ENCODE results near the gene BRDT. TPM values are rescaled to one million over a fixed set of nuclear protein-coding genes. Genes with fewer than 3 reads are reported as not detected.

BRDT gene
- total and polyA plus RNA-seq, 2 of the 13 experiments (the other 11 are each of a cell fraction or from before 2014, with no cell fraction given): not detected

DNA sequence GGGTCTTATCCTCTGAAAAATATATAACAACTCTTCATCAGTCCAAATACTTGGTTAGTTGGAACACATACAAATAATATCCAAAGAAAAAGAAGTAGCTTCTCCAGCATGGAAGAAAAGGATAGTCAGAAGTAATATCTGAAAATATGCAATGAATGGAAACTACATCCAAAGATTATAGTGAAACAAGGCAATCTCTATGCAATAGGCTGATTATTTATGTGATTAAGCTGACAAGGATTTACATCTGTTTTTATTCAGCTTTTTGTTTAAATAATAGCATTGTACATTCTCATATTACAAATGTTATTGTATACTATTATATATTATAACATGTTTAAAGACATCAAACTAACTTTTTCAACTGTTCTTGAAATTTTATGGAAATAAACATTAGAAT is 48.0 kb upstream of the BRDT start:
- Histone ChIP-seq H3K27me3 (ENCODE audit: control insufficient read depth in 1 of 2, insufficient read depth in 2 of 2, low read length in 2 of 2) (no peaks in the 10 kb centered on the region), H3K9ac (ENCODE audit: insufficient read depth, low read depth, low read length) (no peak overlapping the region), H3K9me3 (ENCODE audit: low read length) (no peaks in the 10 kb centered on the region), H3K4me3 (replicated peaks in 1 of 3; ENCODE audit: insufficient read depth in 1 of 3, low read depth in 2 of 3, low read length in 3 of 3) (no peak overlapping the region), H3K79me2 (ENCODE audit: insufficient read depth, low read length) (no peaks in the 10 kb centered on the region), H2AFZ (ENCODE audit: low read length) (no peak overlapping the region), H3K36me3 (replicated peaks in 1 of 2; ENCODE audit: control insufficient read depth in 1 of 2, insufficient read depth in 2 of 2, low read length in 2 of 2) (no peaks in the 10 kb centered on the region), H3K27ac (ENCODE audit: extremely low read length, insufficient read depth, low read length) (no peak overlapping the region), H3K4me2 (ENCODE audit: low read depth, low read length) (no peak overlapping the region), H3K4me1 (ENCODE audit: insufficient read depth, low read length) (peaks cover 3% of the 10 kb centered on the region; the same call in 1 of the 2 replicates), H4K20me1 (ENCODE audit: insufficient read depth, low read length) (no peaks in the 10 kb centered on the region)
- DNase-seq (ENCODE audit: low spot score) (no peak), ATAC-seq (no peak), FAIRE-seq (no peak)
- POLR2A ChIA-PET: no interaction called here
- TF ChIP-seq MIXL1 (CRISPR knock-in tag; IDR thresholded peaks at IDR 0.05): no peak
- no peak for TF ChIP-seq ATM (IDR thresholded peaks at IDR 0.05; ENCODE audit: borderline replicate concordance)
- no peak for TF ChIP-seq ZNF44 (CRISPR knock-in tag; IDR thresholded peaks at IDR 0.05)
- TF ChIP-seq, protein P1, sequence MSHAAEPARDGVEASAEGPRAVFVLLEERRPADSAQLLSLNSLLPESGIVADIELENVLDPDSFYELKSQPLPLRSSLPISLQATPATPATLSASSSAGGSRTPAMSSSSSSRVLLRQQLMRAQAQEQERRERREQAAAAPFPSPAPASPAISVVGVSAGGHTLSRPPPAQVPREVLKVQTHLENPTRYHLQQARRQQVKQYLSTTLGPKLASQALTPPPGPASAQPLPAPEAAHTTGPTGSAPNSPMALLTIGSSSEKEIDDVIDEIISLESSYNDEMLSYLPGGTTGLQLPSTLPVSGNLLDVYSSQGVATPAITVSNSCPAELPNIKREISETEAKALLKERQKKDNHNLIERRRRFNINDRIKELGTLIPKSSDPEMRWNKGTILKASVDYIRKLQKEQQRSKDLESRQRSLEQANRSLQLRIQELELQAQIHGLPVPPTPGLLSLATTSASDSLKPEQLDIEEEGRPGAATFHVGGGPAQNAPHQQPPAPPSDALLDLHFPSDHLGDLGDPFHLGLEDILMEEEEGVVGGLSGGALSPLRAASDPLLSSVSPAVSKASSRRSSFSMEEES (CRISPR knock-in tag; IDR thresholded peaks at IDR 0.05): no peak
- no peak for TF ChIP-seq ZNF30 (CRISPR knock-in tag; IDR thresholded peaks at IDR 0.05)
- no peak for TF ChIP-seq KAT7 (CRISPR knock-in tag; IDR thresholded peaks at IDR 0.05; ENCODE audit: borderline replicate concordance)
- no peak for TF ChIP-seq SMARCC2 (IDR thresholded peaks at IDR 0.05)
- TF ChIP-seq STAT5B (CRISPR knock-in tag; IDR thresholded peaks at IDR 0.05): no peak
- no peak for TF ChIP-seq RCOR2 (CRISPR knock-in tag; IDR thresholded peaks at IDR 0.05)
- TF ChIP-seq GTF3A (CRISPR knock-in tag; conservative IDR thresholded peaks at IDR 0.05): no peak
- TF ChIP-seq STAG1 (CRISPR knock-in tag; IDR thresholded peaks at IDR 0.05): no peak
- TF ChIP-seq, protein P2, sequence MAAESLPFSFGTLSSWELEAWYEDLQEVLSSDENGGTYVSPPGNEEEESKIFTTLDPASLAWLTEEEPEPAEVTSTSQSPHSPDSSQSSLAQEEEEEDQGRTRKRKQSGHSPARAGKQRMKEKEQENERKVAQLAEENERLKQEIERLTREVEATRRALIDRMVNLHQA (CRISPR knock-in tag; IDR thresholded peaks at IDR 0.05): no peak
- TF ChIP-seq, protein P3, sequence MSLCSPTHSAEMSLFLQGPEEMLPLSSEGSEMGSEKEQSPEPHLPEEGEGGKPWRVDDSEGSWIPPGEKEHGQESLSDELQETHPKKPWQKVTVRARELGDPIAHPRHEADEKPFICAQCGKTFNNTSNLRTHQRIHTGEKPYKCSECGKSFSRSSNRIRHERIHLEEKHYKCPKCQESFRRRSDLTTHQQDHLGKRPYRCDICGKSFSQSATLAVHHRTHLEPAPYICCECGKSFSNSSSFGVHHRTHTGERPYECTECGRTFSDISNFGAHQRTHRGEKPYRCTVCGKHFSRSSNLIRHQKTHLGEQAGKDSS (CRISPR knock-in tag; IDR thresholded peaks at IDR 0.05; ENCODE audit: borderline replicate concordance, low read depth): no peak
- TF ChIP-seq, protein P4, sequence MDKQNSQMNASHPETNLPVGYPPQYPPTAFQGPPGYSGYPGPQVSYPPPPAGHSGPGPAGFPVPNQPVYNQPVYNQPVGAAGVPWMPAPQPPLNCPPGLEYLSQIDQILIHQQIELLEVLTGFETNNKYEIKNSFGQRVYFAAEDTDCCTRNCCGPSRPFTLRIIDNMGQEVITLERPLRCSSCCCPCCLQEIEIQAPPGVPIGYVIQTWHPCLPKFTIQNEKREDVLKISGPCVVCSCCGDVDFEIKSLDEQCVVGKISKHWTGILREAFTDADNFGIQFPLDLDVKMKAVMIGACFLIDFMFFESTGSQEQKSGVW (CRISPR knock-in tag; IDR thresholded peaks at IDR 0.05; ENCODE audit: borderline replicate concordance): no peak
- no peak for TF ChIP-seq PRMT3 (CRISPR knock-in tag; IDR thresholded peaks at IDR 0.05; ENCODE audit: borderline replicate concordance, low read depth)
- TF ChIP-seq, protein P5, sequence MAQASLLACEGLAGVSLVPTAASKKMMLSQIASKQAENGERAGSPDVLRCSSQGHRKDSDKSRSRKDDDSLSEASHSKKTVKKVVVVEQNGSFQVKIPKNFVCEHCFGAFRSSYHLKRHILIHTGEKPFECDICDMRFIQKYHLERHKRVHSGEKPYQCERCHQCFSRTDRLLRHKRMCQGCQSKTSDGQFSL (CRISPR knock-in tag; IDR thresholded peaks at IDR 0.05): no peak
- TF ChIP-seq, protein P6, sequence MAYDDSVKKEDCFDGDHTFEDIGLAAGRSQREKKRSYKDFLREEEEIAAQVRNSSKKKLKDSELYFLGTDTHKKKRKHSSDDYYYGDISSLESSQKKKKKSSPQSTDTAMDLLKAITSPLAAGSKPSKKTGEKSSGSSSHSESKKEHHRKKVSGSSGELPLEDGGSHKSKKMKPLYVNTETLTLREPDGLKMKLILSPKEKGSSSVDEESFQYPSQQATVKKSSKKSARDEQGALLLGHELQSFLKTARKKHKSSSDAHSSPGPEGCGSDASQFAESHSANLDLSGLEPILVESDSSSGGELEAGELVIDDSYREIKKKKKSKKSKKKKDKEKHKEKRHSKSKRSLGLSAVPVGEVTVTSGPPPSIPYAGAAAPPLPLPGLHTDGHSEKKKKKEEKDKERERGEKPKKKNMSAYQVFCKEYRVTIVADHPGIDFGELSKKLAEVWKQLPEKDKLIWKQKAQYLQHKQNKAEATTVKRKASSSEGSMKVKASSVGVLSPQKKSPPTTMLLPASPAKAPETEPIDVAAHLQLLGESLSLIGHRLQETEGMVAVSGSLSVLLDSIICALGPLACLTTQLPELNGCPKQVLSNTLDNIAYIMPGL (CRISPR knock-in tag; IDR thresholded peaks at IDR 0.05; ENCODE audit: borderline replicate concordance in 1 of 2, low read depth in 1 of 2): no peak
- intact Hi-C loops (cut with micrococcal nuclease; ENCODE audit: unreplicated experiment) (no loop called here), in situ Hi-C loops (cut with HindIII; ENCODE audit: extremely low pct_ligation_motif_present, low pct_unique_long_range_greater_than_20kb) (no loop called here)
- BruUV-seq (replicated peaks): no TSS peak
- CTCF ChIA-PET (ENCODE audit: low intra/inter-chr PET ratio, low total read pairs): no interaction called here

Data from HepG2 (cell line).